ENCODE data around the gene ABCA13.

Gene ABCA13

GRCh38 chr7:48414011-48414732, 242.9 kb downstream of the ABCA13 start:
- in situ Hi-C loops (cut with MboI; ENCODE audit: low pct_unique_long_range_greater_than_20kb, low sequenced_read_pairs, unreplicated experiment) = no loop called here

DNA sequence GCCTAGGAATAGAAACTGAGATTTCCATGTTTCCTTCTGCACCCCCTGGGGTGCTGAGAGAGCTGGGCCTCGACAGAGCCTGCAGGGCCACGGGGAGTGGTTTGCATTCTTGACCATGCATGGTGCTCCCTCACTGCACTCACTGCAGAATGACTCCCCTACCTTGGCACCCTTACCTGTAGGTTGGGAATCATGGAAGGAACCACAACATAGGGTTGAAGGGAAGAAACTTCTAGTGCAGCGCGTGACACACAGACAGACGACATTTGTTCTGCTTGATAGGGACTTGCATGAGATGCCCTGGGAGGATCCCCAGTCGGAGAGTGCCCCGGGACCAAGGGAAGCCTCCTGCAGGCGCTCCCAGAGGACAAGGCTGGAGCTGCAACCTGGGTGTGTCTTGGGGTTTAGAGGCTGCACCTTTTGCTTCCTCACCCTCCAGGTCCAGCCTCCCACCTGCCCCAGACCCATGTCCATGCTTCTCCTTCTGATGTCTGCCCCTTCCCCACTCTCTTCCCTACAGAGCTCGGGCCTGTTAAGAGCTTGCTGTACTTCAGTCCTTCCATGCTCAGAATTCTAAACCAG, 245.2 kb downstream of the ABCA13 start:
- in situ Hi-C loops (cut with MboI; ENCODE audit: low pct_unique_long_range_greater_than_20kb, low sequenced_read_pairs, unreplicated experiment) = no loop called here
- no peak for DNase-seq (ENCODE audit: low spot score)
- TF ChIP-seq, protein P1, sequence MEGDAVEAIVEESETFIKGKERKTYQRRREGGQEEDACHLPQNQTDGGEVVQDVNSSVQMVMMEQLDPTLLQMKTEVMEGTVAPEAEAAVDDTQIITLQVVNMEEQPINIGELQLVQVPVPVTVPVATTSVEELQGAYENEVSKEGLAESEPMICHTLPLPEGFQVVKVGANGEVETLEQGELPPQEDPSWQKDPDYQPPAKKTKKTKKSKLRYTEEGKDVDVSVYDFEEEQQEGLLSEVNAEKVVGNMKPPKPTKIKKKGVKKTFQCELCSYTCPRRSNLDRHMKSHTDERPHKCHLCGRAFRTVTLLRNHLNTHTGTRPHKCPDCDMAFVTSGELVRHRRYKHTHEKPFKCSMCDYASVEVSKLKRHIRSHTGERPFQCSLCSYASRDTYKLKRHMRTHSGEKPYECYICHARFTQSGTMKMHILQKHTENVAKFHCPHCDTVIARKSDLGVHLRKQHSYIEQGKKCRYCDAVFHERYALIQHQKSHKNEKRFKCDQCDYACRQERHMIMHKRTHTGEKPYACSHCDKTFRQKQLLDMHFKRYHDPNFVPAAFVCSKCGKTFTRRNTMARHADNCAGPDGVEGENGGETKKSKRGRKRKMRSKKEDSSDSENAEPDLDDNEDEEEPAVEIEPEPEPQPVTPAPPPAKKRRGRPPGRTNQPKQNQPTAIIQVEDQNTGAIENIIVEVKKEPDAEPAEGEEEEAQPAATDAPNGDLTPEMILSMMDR (IDR thresholded peaks at IDR 0.05; ENCODE audit: extremely low read depth, insufficient read depth, missing control alignments) = no peak

More at GRCh38 chr7:48414011-48414732, 242.9 kb downstream of the ABCA13 start:
- TF ChIP-seq, protein P1 (IDR thresholded peaks at IDR 0.05; ENCODE audit: extremely low read depth, insufficient read depth, missing control alignments) = no peak
- no peak for DNase-seq (ENCODE audit: low spot score)

GRCh38 chr7:48419401-48419800, 248.1 kb downstream of the ABCA13 start:
- DNase-seq (ENCODE audit: low spot score) = no peak
- in situ Hi-C loops (cut with MboI; ENCODE audit: low pct_unique_long_range_greater_than_20kb, low sequenced_read_pairs, unreplicated experiment) = no loop called here
- TF ChIP-seq, protein P1 (IDR thresholded peaks at IDR 0.05; ENCODE audit: extremely low read depth, insufficient read depth, missing control alignments) = no peak

DNA sequence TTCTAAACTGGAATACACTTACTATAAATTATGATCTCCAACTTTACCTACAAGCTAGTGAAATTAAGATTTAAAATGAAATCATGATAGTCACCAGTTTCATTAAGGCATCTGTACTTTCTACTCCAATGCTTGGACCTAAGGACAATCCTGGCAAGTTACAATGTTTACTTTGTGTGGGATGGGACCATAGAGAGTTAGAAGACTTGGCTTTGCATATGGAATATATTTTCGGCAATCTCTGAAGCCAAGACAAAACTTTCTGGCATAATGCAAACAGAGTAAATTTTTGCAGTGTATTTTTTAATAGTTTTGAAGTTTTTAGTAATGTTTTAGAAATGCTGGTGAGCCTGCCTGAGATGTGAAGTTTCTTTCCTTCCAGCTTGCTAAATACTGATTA, 248.9 kb downstream of the ABCA13 start:
- in situ Hi-C loops (cut with MboI; ENCODE audit: low pct_unique_long_range_greater_than_20kb, low sequenced_read_pairs, unreplicated experiment) = no loop called here
- TF ChIP-seq, protein P1 (IDR thresholded peaks at IDR 0.05; ENCODE audit: extremely low read depth, insufficient read depth, missing control alignments) = no peak
- no peak for DNase-seq (ENCODE audit: low spot score)

- in situ Hi-C loops (cut with MboI; ENCODE audit: low pct_unique_long_range_greater_than_20kb, low sequenced_read_pairs, unreplicated experiment) = no loop called here
- no peak for DNase-seq (ENCODE audit: low spot score)
- TF ChIP-seq, protein P1 (IDR thresholded peaks at IDR 0.05; ENCODE audit: extremely low read depth, insufficient read depth, missing control alignments) = no peak
Observed at GRCh38 chr7:48421357-48421756, 250.1 kb downstream of the ABCA13 start.

- in situ Hi-C loops (cut with MboI; ENCODE audit: low pct_unique_long_range_greater_than_20kb, low sequenced_read_pairs, unreplicated experiment) = no loop called here
- TF ChIP-seq, protein P1 (IDR thresholded peaks at IDR 0.05; ENCODE audit: extremely low read depth, insufficient read depth, missing control alignments) = peak; percentile 61
- DNase-seq (ENCODE audit: low spot score) = peak; percentile 14
Observed at GRCh38 chr7:48424731-48425130, 253.5 kb downstream of the ABCA13 start.

Measured in GM13977 (cell line).